Stimulated activated CD4-positive, alpha-beta T cell treated with anti-CD3 and anti-CD28 coated beads, Interleukin-4, amount 100 ng/mL, for 24 hours (primary cell): ENCODE results near the gene MADD.

Experiments
- DNase-seq: peaks from one replicate; pipeline ENCODE4 v3.0.0-alpha.2; 2020

MADD gene

GRCh38 chr11:47269829-47270305, at the start of gene MADD:
Gene MADD (plus strand): TSS chr11:47270133.
- DNase-seq, result peak; percentile 90

DNA sequence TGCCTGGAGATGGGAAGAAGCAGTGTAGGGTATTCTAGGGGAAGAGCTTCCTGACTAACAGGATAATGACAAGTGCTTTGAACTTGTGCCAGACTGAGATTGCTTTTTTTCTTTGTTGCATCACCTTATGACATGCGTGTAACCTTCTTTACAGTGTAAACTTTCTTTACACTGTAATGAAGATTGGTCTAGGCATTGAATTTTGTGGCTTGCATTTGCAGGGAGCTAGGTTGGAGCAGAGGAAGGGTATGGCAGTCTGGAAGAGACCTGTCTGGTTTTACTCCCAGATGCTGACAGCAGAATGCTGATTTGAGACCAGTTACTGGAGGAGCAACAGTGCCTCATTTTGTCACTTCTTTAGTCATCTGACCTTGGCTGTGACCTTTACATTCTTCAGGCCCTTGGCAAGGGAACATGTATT, 49.5 kb upstream of the MADD start:
- no peak for DNase-seq

- no peak for DNase-seq
Observed at GRCh38 chr11:47222696-47223095, 47.2 kb upstream of the MADD start.

DNA sequence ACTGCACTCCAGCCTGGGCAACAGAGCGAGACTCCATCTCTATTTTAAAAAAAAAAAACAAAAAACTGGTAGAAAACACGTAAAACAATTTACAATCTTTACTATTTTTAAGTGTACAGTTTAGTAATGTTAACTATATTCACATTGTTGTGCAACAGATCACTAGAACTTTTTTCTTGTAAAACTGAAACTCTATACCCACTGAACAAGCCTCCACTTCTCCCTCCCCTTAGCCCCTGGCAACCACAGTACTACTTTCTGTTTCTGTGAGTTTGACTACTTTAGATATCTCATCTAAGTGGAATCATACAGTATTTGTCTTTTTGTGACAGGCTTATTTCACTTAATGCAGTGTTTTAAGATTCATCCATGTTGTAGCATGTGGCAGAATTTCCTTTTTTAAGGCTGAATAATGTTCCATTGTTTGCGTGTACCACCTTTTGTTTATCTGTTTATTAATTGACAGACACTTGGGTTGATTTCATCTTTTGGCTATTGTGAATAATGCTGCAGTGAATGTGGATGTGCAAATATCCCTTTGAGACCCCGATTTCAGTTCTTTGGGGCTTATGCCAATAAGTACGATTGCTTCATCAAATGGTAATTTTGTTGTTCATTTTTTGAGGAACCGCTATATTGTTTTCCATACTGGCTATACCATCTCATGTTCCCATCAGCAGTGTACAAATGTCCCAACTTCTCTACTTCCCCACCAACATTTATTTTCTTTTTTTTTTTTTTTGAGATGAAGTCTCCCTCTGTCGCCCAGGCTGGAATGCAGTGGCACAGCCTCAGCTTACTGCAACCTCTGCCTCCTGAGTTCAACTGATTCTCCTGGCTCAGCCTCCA, 44.2 kb upstream of the MADD start:
- peak; percentile 42 for DNase-seq

GRCh38 chr11:47229161-47229560, 40.8 kb upstream of the MADD start:
- DNase-seq, result no peak

GRCh38 chr11:47233051-47233450, 36.9 kb upstream of the MADD start:
- no peak for DNase-seq

DNA sequence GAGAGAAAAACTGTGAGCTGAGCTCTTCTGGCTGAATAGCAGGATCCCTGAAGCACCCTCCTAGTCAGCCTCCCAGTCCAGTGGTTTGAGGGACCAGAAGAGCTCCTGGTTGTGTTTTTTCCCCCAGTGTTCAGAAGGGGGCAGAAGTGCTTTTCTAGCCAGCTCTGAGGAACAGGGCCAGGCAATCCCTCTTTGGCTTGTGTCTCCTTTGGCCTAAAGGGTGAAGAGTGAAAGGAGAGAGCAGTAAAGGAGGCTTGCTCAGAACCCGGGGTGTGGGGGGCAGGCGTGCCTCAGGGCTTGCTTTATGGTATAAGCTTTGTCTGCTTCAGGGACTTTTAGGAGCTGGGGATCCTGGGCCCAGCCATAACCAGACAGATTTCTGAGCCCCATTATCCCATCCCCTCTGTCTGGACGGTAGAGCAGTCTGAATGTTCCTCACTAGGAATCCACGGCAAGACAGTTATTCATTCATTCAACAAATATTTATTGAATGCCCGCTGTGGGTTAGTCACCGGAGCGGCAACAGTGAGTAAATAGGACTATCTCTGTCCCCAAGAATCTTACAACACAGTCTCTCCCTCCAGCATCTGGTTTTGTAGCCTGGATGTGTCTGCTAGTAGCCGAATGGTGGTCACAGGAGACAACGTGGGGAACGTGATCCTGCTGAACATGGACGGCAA, 35.8 kb upstream of the MADD start:
- no peak for DNase-seq

GRCh38 chr11:47234669-47235100, 35.2 kb upstream of the MADD start:
- DNase-seq, result peak; percentile 43

DNA sequence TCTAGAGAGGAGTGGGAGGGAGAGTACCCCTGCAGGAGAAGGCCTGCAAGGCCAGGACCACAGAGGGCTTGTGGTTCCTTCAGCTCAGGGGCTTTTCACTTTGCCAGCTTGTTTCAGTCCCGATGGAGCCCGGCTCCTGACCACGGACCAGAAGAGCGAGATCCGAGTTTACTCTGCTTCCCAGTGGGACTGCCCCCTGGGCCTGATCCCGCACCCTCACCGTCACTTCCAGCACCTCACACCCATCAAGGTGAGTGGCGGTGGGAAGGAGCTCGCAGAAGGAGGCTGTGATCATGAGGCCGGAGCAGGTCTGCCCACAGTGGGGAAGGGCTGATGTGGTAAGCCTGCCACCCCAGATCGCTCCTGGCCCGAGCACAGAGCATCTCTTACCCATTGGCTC, 34.8 kb upstream of the MADD start:
- no peak for DNase-seq

GRCh38 chr11:47236482-47236881, 33.5 kb upstream of the MADD start:
- DNase-seq, result no peak

- DNase-seq, result no peak
Observed at GRCh38 chr11:47239852-47240251, 30.1 kb upstream of the MADD start.

- no peak for DNase-seq
Observed at GRCh38 chr11:47241841-47242301, 28.1 kb upstream of the MADD start.

DNA sequence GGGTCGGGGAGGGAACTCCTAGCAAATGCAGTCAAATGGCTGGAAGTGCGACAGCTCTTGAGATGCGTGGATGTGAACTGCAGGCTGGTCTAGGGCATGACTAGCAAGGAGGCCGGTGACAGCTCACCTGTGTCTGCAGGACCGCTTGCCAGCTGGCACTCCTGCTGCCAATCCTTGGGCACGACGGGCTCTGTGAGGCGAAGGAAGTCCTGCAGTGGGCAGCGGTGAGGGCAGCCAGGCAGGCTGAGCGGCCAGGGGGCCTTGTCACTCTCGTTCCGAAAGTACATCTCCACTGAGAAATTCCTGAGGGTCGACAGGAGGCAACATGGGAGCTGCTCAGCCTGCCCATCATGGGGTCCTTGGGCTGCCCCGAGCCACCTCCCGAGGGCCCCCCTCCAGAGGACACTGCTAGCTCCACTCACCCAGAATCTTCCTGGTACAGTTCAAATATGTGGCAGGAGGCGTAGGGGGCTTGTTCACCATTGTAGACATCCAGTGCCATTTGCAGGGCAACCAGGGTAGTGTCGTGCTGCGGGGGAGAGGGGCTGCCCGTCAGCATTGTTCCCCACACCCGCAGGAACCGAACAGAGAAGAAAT, 27.2 kb upstream of the MADD start:
- no peak for DNase-seq

DNA sequence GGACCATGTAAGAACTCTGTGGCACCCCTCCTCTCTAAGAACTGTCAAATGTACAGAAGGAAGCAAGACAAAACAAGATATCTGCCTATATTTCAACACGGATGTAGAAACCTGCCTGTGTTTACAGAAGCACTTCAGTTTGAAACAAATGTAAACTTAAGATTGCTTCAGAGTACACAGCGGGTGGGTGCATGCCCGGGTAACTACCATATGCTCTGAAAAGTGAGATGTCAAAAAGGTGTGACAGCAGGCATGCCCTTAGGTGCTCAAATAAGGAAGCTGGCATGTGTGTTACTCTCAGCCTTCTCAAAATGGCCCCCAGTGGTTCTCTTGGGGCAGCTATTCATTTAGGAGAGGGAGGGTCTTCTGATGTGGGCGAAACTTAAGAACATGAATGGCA, 26.5 kb upstream of the MADD start:
- no peak for DNase-seq

- no peak for DNase-seq
Observed at GRCh38 chr11:47244448-47245350, 25.2 kb upstream of the MADD start.

GRCh38 chr11:47245611-47246357, 24.1 kb upstream of the MADD start:
- DNase-seq, result no peak

- no peak for DNase-seq
Observed at GRCh38 chr11:47247502-47247901, 22.4 kb upstream of the MADD start.

GRCh38 chr11:47248304-47248663, 21.6 kb upstream of the MADD start:
- no peak for DNase-seq

DNA sequence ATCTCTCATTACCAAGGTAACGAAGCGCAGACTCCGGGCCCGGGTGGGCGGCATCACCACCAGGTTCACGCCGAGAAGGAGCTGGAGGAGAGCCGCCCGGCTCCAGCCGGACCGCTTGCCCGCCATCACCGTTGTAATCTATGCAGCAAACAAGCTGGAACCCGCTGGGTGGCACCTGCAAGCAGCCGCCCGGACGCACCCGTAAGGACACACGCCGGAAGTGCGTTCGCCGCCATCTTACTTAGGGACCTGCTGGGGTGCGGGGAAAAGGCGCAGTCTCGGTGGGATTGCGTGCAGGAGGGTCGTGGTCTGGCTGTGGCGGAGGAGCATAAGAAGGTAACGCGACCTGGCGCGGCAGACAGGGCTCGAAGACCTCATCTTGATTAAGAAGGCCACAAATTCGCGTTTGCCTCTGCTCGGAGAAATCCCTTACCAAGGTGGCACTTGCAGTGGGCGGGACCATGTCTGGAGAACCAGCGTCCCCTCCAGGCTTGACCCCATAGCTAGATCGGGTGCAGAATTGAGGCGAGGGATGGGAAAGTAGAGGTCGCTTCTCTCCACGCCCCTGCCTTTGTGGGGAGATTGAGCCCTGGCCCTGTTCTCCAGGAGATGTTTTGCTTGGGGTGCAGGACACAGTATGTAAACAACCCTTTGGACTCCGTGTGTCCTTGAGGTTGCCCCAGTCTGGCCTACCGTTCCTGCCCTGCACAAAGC, 21.1 kb upstream of the MADD start, which contains the start of gene ACP2:
Gene ACP2 (minus strand): TSS at position 151 of the 714 bp plus-strand sequence. CDS start 25 bp downstream, at position 126.
- peak; percentile 89 for DNase-seq

GRCh38 chr11:47249378-47249715, 20.6 kb upstream of the MADD start:
- no peak for DNase-seq

- DNase-seq, result no peak
Observed at GRCh38 chr11:47251751-47252150, 18.2 kb upstream of the MADD start.
